HG03045 (cell line): ENCODE measurements around the gene KLHL29.
"Not testable (repeated sequence)": the region's sequence is repeated elsewhere in the genome, so short reads cannot be mapped to it uniquely, and the experiment has no call there.

ENCODE experiments used
- ATAC-seq: cut with Tn5 transposase; IDR thresholded peaks from one replicate; pipeline ENCODE4 v1.9.1; 2021; ENCODE audit warnings: mild to moderate bottlenecking, moderate library complexity; ENCODE audit not compliant: unreplicated experiment

The KLHL29 gene

DNA sequence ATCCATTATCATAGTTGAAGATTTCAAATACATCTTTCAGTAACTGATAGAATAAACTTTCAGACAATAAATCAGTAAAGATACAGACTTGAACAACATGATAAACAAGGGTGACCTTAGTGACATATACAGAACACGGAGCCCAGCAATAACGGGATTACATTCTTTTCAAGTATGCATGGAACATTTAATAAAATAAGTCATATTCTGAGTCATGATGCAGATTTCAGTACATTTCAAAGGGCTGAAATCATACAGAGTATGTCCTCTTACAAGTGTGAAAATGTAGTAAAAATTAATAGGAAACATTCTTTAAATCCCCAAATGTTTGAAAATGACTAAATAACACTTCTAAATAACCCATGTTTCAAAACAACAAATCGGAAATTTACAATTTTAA is 17.2 kb upstream of the KLHL29 start:
- no peak for ATAC-seq

DNA sequence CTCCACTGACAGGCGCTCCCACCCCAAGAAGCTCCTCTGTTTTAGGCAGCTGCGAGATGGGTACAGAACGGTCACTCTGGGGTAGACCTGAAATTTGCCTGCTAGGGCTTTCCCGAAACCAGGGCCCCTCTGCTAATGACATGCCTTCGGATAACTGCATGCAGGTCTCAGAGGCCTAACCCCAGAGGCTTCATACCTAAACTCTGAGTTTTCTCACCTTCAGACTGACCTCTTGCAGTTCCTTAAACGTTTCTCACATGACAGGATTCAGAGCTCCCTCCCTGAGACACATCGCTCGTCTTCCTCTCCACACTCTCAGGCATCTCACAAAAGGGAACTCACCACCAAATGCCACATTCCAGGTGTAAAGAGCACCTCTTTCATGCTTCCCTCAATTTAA is 11.3 kb upstream of the KLHL29 start:
- ATAC-seq: no peak

DNA sequence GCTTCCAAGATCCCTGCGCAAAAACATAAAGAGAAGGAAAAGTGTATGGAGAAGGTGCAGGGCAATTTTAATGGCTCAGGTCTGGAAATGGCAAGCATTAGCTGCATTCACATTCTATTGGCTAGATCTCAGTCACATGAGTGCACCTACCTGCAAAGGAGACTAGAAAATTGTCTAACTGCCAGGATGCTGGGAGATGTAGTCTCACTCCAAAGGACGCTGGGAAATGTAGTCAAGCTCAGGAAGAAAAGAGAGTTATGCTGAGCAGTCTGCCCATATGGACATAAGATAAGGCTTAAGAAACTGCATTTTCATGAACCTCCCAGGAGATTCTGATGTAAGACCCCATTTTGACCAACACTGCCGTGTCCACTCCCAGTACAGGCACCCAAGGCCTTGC is 9.5 kb upstream of the KLHL29 start:
- ATAC-seq: no peak

DNA sequence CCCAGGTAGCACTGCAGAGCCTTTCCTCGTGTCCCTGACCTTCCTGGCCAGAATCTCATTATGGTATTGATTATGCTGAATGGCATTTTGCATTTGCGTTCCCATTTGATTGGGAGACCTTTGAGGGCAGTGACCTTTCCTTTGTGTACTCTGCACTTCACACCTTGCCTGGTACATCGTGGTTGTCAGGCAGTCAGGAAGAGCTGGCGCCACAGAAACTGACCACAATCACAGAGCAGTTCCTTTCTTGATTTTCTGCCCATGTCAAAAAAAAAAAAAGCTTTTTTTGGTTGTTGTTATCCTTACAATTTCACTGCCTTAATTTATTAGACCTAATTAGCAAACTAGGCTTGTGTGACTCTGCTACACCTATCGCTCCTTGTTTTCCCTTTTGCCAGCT is 8.9 kb upstream of the KLHL29 start:
- no peak for ATAC-seq

DNA sequence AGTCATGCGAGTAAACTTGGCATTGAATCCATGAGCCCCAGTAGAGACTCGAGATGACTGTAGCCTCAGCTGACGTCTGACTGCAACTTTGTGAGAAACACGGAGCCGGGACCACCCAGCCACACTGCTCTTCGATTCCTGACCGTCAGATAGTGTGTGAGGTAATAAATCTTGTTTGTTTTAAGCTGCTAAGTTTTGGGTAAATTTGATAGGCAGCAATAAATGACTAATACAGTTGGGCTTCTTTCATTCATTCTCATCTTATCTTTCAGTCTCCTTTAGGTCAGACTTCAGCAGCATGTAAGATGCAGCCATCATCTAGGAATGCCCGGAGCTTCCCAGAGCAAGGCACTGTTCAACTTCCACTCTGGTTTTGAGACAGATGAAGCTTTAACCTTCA is 8.0 kb upstream of the KLHL29 start:
- ATAC-seq: no peak

DNA sequence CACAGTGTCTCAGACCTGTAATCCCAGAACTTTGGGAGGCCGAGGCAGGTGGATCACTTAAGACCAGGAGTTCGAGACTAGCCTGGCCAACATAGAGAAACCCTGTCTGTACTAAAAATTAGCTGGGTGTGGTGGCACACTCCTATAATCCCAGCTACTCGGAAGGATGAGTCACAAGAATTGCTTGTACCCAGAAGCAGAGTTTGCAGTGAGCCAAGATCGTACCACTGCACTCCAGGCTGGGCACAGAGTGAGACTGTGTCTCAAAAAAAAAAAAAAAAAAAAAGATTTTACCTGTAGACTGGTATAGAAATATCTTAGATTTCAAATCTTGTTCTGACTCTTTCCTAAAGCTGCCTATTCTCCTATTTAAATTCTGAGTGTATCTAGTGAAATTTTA is 7.2 kb upstream of the KLHL29 start:
- ATAC-seq: no peak

DNA sequence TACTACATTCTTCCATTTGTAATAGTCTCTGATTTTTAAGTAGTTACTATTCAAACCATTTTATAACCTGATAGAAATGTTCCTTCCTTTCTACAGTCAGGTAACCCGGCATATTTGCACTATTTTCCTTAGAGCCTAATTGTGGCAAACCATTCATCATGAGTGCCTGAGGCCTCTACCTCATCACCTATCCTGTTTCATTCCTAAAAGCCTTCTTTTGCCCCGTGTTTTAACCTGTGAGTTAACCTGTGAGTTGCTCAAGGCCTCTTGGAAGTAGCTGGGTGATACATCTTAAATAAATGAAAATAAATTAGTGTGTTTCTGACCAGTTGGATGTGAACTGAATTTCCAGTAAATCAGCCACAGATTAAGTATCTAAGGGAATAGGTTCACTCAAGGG is 6.5 kb upstream of the KLHL29 start:
- ATAC-seq: no peak

DNA sequence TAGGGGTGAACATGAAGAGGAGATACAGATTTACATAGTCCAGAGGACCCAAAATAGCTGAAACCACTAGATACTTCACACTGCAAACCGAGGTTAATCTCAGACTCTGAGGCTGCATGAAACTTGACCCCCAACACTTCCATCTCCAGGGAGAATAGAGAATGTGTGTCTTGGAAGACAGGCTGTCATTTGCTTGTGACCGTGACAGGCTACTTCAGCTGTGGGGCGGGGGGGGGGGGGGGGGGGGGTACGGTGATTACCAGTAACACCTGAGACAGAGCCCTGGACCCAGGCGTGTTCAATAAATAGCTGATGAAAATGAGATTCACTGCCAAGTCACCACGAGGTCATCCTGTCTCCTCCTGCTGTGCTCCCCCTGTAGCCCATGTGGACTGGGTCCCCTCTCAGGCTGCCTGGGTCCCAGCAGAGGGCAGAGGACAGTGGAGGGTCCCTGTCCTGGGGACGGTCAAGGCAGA is 5.7 kb upstream of the KLHL29 start:
- ATAC-seq: peak; percentile 32

DNA sequence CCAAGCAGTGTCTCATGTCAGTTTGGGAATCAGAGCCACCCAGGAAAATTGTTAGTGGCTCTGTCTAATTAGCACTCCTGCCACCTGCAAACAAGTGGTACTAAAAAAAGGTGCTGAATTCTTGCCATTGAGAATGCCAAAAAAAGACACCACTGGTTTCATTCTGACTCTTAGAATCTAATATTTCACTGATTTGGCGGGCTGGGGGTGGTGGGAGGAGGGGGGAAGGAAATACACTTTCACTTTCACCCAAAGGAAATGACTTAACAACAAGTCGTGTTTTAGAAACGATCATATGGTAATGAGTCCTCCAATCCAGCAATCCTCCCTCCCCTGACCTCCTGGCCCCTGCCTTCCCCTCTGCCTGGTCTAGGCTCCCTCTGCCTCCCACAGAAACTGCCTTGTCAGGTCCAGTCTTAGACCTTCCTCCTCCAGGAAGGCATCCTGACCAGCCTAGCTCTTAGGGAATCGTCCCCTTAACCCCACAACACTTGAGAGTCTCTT is 4.4 kb upstream of the KLHL29 start:
- peak; percentile 29 for ATAC-seq

DNA sequence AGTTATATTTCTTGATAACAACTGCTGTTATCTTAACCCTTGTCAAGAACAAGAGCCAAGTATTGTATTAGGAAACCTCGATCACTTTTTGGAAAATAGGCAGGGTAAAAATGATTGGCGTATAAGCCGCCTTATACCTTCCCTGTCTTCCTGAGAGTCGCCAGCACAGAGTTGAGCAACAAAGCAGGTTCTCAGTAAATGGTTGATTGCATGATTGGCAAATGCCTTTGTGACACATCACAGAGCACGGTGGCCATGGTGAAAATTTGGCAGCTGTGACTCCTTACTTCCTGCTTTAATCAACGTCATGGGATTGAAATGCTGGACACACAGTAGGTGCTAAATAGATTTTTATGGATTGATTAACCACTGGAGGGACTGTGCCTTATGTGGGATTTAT is 3.9 kb upstream of the KLHL29 start:
- ATAC-seq: no peak

DNA sequence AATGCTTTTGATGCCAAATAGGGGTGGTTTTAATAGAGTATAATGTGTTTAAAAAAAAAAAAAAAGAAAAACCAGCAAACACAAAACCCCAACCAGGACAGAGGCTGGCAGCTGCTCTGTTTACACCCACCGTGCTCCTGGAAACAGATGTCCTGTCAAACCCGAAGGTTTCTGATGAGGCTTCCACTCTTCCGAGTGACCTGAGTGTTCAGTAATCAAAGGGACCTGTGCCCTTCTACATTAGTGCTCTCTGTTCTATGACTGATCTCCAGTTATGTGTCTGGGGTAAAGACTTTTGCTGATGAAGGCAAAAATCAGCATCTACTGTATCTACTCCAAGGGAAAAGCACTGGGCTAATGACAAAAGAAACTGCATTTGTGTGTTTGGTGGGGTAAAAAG is 3.5 kb upstream of the KLHL29 start:
- no peak for ATAC-seq

DNA sequence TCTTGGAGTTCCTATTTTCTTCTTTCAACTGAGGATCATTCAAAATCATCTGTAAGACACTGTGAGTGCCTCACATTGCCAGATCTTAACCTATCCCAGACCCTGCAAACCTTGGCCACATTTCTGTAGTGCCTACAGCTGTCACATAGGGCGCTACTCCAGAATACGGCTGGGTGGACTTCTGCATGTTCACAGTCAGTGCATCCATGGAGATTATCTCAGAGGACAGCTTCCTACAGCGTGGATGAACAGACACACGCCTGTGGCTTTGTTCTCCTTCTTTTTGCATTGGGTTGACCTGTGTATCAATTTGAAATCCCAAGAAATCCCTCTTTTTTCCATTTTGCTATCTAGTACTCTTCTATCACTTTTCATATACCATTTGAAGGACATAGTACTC is 1.9 kb upstream of the KLHL29 start:
- ATAC-seq: no peak

DNA sequence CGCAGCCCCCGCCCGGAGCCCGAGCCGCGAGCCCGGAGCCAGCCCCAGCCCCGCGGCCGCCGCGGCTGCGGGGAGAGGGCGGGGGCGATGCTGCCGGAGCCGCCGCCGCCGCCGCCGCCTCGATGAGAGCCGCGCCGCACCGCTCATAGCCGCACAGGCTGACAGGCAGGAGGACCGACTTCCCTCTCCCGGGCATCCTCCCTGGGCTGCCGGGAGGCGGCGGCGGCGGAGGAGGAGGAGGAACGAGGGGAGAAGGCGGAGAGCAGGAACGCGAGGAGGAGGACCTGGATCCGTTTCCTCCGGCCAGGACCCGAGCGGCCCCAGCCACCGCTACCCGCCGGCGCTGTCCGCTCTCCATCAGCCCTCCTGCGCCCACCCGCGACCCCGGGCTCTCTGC is 370 bp downstream of the KLHL29 start:
- ATAC-seq: peak; percentile 32

DNA sequence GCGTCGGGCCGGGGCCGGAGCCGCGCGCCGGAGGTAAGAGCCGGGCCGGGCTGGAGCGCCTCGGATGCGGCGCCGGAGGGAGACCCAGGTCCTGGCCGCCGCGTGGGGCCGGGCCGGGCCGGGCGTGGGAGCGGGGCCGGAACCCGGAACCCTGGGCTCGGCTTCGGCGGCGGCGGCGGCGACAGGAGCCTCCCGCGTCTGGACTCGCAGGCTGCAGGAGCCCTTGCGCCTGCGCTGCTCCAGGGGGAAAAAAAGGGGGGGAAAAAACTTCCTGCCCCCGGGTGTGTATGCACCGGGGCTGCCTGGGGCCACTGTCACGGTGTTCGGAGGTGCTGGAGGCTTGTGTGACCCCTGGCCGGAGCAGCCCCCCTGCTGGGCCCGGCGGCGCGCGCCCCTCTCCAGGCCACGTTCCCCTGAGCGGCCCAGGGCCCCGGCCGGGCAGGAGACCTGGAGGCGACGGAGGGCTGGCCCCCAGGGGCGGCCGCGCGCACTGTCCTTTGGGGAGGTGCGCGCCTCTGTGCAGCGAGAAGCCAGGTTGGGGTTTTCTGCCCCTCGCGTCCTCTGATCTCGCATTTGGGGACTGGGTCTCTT is 864 bp downstream of the KLHL29 start:
- ATAC-seq: peak; percentile 24

DNA sequence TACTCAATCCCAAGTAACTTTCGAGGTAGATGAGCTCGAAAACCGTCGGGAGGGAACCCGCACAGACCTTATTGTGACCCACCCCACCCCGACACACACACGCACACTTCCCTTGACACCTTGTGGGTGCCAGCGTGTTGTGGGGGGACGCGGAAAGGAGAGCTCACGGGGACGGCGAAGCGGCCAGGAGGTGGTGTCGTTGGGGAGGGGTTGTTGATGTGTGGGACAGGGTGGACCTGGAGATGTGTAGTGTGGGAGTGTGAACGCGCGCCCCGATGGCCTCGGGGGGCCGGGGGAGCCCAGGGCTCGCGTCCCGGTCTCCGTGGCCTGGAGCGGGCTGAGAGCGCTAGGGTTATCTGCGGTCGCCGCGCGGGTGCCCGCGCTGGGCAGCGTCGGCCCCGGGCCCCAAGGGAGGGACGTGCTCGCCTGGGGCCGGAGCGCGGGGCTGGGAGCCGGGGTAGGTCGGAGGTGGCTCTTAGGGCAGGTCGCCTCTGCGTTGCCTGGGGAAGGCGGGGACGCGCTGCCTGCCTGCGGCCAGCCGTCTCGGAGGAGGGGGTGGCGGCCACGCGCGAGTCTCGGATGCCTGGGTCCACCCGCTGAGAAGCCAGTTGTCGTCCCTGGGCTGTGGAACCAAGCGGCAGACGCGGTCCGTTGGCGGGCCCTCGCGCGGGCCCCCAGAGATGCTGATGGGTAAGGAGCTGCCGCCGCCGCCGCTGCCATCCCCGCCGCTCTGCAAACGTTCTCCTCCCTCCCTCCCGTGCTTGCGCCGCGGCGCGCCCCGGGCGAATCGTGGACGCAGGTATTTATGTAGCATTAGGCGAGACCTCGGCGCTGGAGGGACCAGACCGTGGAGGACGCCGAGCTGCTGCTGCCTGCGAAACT is 1.6 kb downstream of the KLHL29 start:
- ATAC-seq: no peak

DNA sequence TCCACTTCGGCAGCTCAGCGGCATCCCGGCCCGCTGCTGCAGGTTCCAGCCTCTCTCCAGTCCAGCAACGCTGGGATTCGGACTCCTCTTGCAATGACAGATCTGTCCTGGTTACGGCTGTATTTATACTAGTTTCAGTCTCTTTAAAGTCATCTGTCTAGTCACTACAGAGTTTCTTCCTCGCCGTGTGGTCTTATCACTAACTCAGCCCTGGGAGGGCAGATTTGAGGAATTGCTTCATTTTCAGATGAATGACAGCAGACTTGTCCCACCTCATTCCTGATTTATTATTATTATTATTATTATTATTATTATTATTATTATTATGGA is 2.2 kb downstream of the KLHL29 start:
- no peak for ATAC-seq

DNA sequence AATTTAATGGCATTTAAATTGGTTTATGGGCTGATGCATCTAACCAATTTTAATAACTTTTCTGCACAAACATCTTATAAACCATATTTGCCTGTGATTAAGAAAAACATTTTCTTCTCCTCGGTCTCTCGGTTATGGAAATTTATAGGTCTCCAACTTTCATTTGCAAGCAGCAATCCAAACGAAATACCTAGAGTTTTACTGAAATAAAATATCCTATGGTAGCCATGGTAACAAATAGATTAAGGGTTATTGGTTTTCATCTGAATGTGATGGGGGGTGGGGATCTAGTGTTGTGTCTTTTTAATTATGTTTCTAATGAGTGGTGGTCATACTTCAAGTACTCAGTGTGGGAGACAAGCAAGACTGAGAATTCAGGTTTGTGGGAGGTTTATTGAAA is 2.9 kb downstream of the KLHL29 start:
- no peak for ATAC-seq

DNA sequence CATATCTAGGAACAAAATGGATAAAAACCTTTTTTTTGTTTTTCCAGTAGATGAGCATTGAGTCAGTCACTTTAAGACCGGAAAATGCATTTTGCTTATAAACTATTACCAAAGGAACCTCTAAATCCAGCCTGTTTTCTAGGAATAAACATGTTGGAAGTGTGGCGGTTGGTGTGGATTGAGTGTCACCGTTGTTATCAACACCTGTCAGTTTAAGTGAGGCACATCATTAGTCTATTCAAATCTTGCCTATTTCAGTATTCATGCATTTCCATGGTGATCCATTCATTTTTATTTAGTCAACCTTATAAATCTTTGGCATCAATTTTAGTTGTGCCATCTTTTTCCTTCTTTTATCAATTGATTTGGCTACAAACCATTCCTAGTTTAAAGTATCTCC is 3.3 kb downstream of the KLHL29 start:
- no peak for ATAC-seq

DNA sequence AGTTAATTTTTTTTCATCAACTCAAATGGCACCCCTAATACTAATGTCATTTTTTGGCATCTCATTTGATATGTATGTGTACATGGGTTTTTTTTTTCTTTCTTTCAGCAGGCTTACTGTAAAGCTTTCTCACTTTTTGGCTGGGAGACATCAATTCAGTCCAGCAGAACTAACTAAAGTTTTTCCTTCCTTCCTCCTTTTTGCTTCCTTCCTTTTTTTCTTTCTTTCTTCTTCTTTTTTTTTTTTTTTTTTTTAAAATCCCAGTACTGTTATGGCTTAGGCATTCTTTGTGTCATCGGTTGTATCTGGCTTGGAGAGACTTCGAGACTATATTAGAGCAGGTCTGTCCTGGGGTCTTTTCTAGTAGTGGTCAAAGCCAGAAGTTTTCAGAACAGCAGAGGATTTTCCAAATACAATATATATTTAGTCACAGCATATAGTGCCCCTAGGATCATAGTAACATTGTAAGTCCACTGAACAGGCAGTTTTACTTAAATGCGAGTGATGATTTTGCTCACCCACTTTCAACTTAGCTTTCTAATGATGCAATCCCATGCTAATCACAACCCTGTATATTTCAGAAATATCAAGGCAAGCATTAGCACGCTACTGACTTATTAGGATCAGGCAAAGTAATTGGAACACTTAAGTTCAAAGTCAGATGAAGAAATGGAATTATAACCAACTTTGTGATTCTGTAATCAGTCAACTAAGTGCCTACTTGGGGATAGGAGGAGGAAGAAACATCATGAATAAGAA is 4.0 kb downstream of the KLHL29 start:
- ATAC-seq: no peak

DNA sequence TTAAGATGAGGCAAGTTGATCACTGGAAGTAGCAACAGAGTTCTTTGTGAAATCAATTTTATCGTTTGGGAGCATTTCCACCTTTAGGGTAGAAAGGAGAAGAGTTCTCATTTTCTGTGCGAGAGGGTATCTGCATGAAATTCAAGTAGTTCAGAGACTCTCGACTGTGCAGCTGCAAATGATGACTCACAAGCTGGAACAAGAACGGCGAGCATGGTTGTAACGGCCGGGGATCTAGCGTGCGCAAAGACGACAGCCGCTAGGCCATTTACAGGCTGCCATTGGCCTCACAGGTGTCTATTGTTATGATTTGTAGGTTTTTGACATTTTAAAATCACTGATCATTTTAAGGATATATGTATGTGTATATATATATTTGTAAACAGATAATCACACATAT is 5.2 kb downstream of the KLHL29 start:
- no peak for ATAC-seq

DNA sequence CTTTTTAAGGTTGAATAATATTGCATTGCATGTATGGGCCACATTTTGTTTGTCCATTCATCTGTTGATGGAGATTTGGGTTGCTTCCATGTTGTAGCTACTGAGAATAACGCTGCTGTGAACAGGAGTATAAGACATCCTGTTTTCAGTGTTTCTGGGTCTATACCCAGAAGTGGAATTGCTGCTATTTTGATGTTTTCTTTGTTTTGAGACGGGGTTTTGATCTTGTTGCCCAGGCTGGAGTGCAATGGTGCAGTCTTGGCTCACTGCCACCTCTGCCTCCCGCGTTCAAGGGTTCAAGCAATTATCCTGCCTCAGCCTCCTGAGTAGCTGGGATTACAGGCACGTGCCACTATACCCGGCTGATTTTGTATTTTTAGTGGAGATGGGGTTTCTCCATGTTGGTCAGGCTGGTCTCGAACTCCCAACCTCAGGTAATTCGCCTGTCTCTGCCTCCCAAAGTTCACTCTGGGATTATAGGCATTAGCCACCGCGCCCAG is 6.3 kb downstream of the KLHL29 start:
- not testable (repeated sequence) for ATAC-seq

DNA sequence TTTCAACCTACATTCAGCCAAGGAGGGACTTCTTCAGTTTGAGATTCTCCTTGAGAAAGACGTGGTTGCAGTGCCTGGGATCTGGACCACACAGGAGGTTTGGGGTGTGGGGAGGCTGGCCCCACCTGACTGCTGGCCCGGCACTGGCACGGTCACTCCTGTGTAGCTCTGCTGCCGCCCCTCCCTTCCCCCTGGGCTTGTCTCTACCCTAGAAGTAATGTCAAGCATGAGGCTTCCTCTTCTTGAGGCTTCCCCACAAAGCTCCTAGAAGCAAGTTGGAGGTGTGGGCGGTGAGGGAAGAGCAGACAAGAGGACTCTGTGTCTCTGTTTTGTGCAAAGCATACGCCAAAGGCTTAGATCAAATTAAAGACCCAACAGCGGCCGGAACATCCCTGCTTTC is 8.7 kb downstream of the KLHL29 start:
- no peak for ATAC-seq
